COLO829 (cell line): ENCODE results near the gene LMOD1.
"Not testable (repeated sequence)": the region's sequence is repeated elsewhere in the genome, so short reads cannot be mapped to it uniquely, and the experiment has no call there.

ENCODE experiments used
- DNase-seq: peaks from one replicate; pipeline ENCODE4 v3.0.0; 2012; ENCODE audit warnings: low spot score

The LMOD1 gene

GRCh38 chr1:201946224-201946908, at the start of gene LMOD1:
LMOD1 (minus strand) TSS chr1:201946548; CDS start chr1:201946340, 208 bp downstream.
- DNase-seq: peak; percentile 39

GRCh38 chr1:201990427-201990826, 44.1 kb upstream of the LMOD1 start:
- DNase-seq: no peak

DNA sequence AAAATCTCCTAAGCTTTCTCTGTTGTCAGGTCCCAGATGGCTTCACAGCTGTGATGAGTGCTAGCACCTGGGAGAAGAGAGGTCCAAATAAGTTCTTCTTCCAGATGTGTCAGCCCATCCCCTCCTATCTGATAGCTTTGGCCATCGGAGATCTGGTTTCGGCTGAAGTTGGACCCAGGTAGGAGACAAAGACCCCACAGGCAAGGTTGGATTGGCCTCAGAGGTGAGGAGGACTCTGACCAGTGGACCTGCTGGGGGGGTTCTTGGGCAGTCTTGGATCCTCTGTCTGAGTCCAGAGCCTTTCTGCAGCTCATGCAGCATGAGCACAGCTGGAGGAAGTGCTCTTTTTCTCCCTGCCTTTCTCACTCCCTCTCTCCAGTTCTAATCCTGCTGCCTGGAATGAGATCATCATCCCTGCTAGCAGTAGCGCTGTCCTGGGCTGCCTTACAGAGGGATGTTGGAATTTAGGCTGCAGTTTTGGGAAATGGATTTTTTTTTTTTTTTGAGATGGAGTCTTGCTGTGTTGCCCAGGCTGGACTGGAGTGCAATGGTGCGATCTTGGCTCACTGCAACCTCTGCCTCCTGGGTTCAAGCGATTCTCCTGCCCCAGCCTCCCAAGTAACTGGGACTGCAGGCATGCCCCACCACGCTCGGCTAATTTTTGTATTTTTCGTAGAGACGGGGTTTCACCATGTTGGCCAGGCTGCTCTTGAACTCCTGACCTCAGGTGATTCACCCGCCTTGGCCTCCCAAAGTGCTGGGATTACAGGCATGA, 43.2 kb upstream of the LMOD1 start:
- DNase-seq: no peak

DNA sequence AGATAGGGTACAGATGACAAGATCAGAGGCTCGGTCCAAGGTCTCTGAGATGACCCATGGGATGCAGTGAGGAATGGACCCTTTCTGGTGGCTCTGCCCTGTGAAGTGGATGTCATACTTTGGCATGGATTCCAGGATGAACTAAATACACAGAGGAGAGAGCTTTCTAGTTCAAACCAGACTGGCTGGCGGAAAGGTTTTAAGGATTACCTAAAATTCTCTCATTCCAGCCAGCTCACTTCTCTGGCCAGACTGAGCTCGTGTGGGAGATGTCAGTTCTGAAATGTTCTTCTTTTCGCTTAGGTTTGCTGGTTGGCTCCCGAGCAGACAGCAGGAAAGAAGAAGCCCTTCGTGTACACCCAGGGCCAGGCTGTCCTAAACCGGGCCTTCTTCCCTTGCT, 42.3 kb upstream of the LMOD1 start:
- DNase-seq: no peak

DNA sequence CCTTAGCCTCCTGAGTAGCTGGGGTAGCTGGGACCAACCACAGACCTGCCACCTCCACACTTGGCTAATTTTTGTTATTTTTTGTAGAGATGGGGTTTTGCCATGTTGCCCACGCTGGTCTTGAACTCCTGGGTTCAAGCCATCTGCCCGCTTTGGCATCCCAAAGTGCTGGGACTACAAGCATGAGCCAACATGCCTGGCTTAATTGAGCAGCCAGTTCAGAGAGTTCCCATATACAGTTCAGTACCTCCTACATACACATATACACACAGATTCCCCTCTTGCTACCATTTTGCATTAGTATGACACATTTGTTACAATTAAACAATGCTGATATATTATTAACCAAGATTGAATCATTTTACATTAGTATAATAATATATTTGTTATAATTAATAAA, 39.0 kb upstream of the LMOD1 start:
- no peak for DNase-seq

DNA sequence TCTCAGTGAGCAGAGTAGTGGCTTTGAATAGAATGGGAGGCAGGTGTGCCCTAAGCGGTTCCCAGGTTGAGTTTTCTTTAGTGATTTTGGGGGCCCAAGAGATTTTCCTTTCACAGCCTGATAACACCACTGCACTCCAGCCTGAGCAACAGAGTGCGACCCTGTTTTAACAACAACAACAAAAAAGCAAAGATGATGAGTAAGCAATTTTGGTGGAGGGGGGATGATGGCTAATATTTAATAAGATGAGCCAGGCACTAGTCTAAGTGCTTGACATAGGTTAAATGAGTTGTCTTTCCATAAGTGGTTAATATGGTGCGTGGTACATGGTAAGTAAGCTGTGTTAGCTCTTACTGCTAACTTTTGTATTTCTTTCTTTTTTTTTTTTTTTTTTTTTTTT, 38.1 kb upstream of the LMOD1 start:
- DNase-seq: no peak

DNA sequence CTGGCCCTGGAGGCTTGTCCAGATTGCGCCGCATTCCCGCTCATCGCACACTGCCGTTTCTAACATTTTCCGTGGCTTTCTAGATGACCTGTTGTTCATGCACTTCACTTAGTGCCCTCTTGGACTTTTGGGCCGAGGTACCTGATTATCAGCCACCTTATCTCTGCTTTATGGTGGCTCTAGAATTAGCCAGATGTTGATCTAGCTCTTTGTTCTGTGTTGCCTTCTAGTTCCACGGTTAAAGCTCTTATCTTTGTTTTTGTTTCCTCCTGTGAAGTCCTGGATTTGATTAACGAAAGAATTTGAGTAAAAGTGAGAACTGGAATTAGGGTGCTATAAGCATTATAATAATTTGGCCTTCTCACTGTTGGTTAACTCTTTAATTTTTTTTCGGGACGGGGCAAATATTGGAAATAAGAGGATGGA, 37.0 kb upstream of the LMOD1 start:
- no peak for DNase-seq

DNA sequence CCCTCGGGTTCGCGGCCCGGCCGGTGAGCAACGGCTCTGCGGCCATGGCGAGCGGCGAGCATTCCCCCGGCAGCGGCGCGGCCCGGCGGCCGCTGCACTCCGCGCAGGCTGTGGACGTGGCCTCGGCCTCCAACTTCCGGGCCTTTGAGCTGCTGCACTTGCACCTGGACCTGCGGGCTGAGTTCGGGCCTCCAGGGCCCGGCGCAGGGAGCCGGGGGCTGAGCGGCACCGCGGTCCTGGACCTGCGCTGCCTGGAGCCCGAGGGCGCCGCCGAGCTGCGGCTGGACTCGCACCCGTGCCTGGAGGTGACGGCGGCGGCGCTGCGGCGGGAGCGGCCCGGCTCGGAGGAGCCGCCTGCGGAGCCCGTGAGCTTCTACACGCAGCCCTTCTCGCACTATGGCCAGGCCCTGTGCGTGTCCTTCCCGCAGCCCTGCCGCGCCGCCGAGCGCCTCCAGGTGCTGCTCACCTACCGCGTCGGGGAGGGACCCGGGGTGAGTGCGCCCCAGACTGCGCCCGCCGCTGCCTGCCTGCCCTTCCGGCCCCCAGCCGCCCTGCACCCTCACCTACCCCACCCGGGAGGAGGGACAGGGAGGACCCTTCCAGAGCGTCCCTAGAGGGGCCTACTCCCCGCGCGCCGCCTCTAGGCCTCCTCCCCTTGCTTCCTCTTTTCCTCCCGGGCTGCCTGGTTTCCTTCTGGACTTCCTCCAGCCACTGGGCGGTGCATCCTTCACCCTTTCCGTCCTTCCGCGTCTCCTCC, 36.5 kb upstream of the LMOD1 start, which contains the start of gene RNPEP:
Gene RNPEP (plus strand): TSS at position 26 of the 757 bp plus-strand sequence. CDS start 19 bp downstream, at position 45.
- peak; percentile 80 for DNase-seq

DNA sequence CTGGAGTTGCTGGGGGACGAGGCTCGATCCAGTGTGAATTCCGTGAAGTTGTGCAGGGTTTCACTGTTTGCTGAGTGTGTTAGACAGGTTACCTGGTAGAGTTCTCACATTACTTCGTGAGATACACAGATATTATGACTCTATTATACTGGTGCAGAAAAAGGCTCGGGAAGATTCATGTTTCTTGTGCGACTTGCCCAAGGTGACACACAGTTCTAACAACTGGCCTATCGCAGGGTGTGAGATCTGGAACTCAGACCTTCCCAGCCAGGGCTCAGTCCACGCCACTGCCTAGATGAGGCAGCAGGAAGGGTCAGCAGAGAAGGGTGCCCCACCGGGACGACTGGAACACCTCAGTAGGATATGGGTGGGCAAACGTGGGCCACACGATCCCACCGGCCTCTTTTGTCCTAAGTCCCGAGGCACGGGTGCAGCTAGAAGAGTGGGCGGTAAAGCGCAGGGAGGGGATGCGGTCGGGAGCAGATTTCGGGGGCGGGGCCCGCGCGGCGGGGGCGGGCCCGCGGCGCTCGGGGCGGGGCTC, 35.8 kb upstream of the LMOD1 start:
- DNase-seq: peak; percentile 68

DNA sequence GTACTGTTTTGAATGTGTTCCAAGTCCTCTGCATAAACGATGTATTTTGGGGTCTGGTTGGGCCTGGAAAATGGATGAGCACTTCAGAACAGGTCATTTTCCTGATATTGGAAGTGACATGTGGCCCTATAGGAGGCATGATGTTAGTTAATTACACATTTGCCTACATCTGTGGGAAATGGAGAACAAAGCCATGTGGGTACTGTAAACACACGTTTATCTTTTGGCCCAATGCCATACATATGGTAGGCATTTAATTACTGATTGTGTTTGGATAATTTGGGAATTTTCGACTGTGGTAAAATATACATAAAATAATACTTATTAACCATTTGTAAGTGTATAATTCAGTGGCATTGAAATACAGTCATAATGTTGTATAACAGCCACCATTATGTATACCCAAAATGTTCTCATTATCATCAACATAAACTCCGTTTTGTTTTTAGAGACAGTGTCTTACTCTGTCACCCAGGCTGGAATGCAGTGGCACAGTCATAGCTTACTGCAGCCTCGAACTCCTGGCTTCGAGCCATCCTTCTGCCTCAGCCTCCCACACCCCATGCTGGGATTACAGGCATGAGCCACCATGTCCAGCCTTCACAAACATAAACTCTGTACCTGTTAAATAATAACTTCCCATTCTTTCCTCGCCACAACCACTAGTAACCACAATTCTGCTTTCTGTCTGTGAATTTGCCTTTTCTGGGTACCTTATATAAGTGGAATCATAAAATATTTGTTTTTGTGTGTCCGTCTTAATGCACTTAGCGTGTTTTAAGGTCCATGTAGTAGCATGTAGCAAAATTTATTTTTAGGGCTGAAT, 24.2 kb upstream of the LMOD1 start:
- no peak for DNase-seq

DNA sequence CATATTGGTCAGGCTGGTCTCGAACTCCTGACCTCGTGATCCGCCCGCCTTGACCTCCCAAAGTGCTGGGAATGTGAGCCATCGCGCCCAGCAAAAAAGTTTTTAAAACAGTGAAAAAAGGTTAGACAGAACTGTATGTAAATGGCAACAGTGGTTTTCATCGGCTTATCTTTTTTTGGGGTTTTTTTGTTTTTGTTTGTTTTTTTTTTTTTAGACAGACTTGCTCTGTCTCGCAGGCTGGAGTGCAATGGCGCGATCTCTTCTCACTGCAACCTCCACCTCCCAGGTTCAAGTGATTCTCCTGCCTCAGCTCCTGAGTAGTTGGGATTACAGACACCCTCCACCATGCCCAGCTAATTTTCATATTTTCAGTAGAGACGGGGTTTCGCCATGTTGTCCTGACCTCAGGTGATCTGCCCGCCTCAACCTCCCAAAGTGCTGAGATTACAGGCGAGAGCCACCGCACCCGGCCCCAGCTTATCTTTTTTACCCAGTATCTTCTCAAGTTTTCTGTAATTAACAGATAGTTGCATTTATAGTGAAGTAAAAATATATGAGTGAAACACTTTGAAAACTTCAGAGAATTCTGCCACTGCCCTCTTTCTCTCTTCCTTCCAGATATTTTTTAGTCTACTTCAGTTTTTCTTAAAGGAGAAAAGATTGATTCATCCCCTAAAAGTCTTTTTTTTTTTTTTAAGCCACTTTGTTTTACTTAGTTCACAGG, 22.0 kb upstream of the LMOD1 start:
- no peak for DNase-seq

- DNase-seq: no peak
Observed at GRCh38 chr1:201966171-201966570, 19.8 kb upstream of the LMOD1 start.

DNA sequence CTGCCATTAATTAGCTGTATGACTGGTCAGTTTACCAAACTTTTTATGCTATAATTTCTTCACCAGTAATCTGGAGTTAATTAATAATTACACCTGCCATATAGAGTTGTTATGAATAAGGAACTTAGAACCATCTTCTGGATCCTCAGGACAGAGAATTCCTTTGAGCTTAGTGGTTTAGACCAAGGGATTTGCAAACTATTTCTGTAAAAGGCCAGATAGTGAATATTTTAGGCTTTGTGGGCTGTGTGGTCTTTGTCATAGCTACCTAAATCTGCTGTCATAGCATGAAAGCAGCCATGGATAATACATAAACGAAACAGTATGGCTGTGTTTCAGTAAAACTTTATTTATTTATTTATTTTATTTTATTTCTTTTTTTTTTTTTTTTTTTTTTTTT, 17.9 kb upstream of the LMOD1 start:
- no peak for DNase-seq

GRCh38 chr1:201962382-201962781, 16.0 kb upstream of the LMOD1 start:
- not testable (repeated sequence) for DNase-seq

DNA sequence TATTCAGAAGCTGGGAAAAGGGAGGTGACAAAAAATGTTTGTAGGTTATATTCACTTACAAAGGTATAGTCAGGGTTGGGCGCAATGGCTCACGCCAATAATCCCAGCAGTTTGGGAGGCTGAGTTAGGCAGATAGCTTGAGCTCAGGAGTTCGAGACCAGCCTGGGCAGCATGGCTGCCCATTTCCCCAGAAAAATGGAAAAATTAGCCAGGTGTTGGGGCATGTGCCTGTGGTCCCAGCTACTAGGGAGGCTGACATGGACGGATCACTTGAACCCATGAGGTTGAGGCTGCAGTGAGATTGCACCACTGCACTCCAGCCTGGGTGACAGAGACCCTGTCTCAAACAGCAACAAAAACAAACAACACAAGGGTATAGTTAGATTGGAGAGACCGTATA, 12.0 kb upstream of the LMOD1 start:
- DNase-seq: no peak

- DNase-seq: no peak
Observed at GRCh38 chr1:201955729-201956143, 9.4 kb upstream of the LMOD1 start.

GRCh38 chr1:201955009-201955728, 8.8 kb upstream of the LMOD1 start, which contains the start of gene TIMM17A:
TIMM17A (plus strand) TSS chr1:201955503; CDS start chr1:201955527, 24 bp downstream.
- DNase-seq: peak; percentile 93

DNA sequence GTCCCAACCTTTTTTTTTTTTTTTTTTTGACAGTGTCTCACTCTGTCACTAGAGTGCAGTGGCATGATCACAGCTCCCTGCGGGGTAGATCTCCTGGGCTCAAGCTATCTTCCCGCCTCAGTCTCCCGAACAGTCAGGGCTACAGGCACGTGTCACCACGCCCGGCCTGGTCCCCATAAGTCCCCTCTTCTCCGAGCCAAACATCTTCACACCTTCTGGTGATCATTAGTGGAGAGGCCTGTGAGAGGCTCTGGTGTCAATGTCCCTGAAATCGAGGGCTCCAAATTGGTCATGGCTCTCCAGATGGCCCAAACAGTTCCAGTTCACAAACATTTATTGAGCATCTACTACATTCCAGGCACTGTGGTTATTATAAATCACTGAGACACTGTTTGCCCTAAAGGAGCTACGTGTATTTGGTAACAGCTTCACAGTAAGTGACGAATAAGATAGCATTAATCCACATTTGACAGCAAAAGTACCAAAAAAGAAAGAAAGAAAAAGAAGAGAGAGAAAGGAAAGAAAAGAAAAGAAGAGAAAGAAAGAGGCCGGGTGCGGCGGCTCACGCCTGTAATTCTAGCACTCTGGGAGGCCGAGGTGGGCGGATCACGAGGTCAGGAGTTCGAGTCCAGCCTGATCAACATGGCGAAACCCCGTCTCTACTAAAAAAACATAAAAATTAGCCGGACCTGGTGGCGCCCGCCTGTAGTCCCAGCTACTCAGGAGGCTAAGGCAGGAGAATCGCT, 8.1 kb upstream of the LMOD1 start:
- no peak for DNase-seq

DNA sequence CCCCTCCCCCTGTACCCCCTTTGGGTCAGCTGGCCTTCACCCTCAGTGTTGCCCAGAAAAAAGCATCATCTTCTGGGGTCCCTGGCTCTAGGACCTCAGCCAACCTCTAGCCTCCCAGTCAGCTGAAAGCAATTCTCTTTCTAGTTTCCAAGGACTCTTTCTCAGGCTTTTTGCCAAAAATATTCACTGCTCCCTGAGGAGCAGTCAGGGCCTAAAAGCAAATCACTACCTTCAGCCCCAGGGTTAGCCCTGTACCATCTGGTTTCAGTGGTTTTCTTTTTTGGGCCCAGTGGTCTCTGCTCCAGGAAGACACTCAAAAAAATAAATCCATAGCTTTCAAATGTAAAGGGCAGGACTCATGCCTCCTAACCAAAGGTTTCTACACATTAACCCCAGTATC, 3.1 kb upstream of the LMOD1 start:
- no peak for DNase-seq

DNA sequence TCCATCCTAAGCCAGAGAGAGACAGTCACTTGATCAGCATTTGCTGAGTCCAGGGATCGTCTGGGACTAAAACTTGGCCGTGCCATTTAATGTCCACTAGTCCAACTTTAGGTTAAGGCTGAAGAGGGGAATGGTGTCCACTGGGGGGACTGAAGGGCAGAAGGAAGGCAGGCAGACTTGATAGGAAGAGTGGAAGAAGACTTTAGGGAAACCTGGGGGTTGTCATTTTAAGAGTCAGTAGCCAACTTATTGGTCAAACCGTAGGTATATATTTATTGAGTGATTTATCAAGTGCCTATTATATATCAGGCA, 1.3 kb upstream of the LMOD1 start:
- no peak for DNase-seq
